LHCN-M2 (cell line): ENCODE results near the gene USP30. TPM values are rescaled to one million over a fixed set of nuclear protein-coding genes. Genes with fewer than 3 reads are reported as not detected.

Experiments used
- DNase-seq: peaks from one replicate; pipeline ENCODE4 v3.0.0-alpha.2; 2012; ENCODE audit warnings: low read depth
- total RNA-seq: library from RNA; depleted of rRNA; stranded (reverse); fragments of >200 nt; gene quantifications from 2 replicates; pipeline ENCODE4 v1.2.3, GENCODE V29; 2014; rRNA removed

USP30 gene
- total RNA-seq, 1 experiment from 2014 or later, result 7.6 TPM

- DNase-seq, result no peak
Measured at GRCh38 chr12:109125791-109126190, 73.4 kb downstream of the USP30 start.

GRCh38 chr12:109126784-109127183, 74.4 kb downstream of the USP30 start:
- DNase-seq, result no peak

DNA sequence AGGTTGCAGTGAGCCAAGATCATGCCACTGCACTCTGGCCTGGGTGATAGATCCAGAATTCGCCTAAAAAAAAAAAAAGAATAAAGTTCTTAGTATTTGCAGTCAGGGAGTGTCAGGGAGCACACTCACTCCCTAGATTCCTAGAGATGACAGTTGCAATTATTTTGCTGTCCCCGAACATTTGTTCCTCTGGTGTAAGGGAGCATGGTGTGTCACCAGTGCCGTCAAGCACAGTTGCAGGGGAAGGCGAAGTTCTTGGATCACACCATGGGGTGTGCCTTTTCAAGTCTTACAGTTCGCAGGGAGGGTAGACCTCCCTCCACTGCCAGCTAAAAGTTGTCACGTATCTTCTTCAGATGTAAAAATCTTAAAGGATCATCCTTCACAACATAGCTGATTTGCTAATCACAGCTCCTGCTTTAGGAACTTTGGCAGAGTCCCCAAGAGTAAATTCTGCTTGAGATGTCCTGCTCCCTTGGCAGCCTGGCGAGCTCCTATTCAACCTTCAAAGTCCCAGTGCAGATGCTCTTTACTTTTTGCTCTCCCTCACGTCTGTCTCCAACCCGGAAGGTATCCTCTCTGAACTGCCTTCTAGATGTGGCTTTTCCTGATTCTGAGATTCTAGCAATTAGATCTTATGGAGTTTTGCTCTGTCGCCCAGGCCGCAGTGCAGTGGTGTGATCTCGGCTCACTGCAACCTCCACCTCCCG, 75.3 kb downstream of the USP30 start:
- no peak for DNase-seq

- peak; percentile 51 for DNase-seq
Measured at GRCh38 chr12:109130297-109131153, 78.1 kb downstream of the USP30 start.

- DNase-seq, result peak; percentile 86
Measured at GRCh38 chr12:109131154-109132050, 79.0 kb downstream of the USP30 start.

GRCh38 chr12:109134186-109134917, 82.0 kb downstream of the USP30 start:
- DNase-seq, result peak; percentile 65

- no peak for DNase-seq
Measured at GRCh38 chr12:109137055-109137454, 84.7 kb downstream of the USP30 start.

Other genes with a start within 250 kb of the USP30 start
- 13.9 and 29.4 TPM in 2 replicates for gene SSH1, start 195.0 kb upstream of the USP30 start, total RNA-seq
- gene DAO, start 172.5 kb upstream of the USP30 start, total RNA-seq, result not detected in 2 replicates
- gene SVOP, start 31.5 kb upstream of the USP30 start, total RNA-seq, result not detected in 2 replicates
- 7.5 and 14.8 TPM in 2 replicates for gene ALKBH2, start 40.9 kb downstream of the USP30 start, total RNA-seq
- gene UNG, start 45.0 kb downstream of the USP30 start, total RNA-seq, result 76.5 and 87.1 TPM in 2 replicates
- 2.2 and 2.3 TPM in 2 replicates for gene ACACB, start 64.0 kb downstream of the USP30 start, total RNA-seq